G401 (cell line): ENCODE measurements around the gene THY1. TPM values are rescaled to one million over a fixed set of nuclear protein-coding genes. Genes with fewer than 3 reads are reported as not detected.
"Not testable (repeated sequence)": the region's sequence is repeated elsewhere in the genome, so short reads cannot be mapped to it uniquely, and the experiment has no call there.

Experiments used
- DNase-seq: peaks from one replicate; pipeline ENCODE4 v3.0.0-alpha.2; 2015; ENCODE audit warnings: low spot score
- in situ Hi-C: cut with HindIII; loops from 2 replicates; pipeline ENCODE4 v1.10.0; 2016; ENCODE audit warnings: low sequenced_read_pairs, mixed read lengths
- total RNA-seq: library from RNA; depleted of rRNA; stranded (reverse); fragments of >200 nt; shearing (Covaris generic); gene quantifications from 2 replicates; pipeline ENCODE4 v1.2.3, GENCODE V29; 2014; rRNA removed

The THY1 gene
- total RNA-seq, result 30.5 and 57.4 TPM in 2 replicates

GRCh38 chr11:119422809-119423508 is at the start of gene THY1:
TSS of gene THY1 (minus strand) at chr11:119423172. CDS start at chr11:119420905, 2,267 bp downstream.
- in situ Hi-C loops, result no loop called here
- DNase-seq, result peak; percentile 89

- DNase-seq, result no peak
- in situ Hi-C loops, result loop anchor here (10.0 kb wide), 1 partner anchor 98 kb away; no protein-coding TSS in a partner anchor
Observed at GRCh38 chr11:119472186-119472855, 49.3 kb upstream of the THY1 start.

GRCh38 chr11:119471329-119471728 is 48.4 kb upstream of the THY1 start:
- DNase-seq, result no peak
- in situ Hi-C loops, result loop anchor here (10.0 kb wide), 1 partner anchor 97 kb away; no protein-coding TSS in a partner anchor

- in situ Hi-C loops, result loop anchor here (10.0 kb wide), 1 partner anchor 96 kb away; no protein-coding TSS in a partner anchor
Observed at GRCh38 chr11:119470317-119471291, 47.6 kb upstream of the THY1 start.

GRCh38 chr11:119469506-119469905 is 46.5 kb upstream of the THY1 start:
- in situ Hi-C loops, result no loop called here
- no peak for DNase-seq

More at GRCh38 chr11:119470317-119471291, 47.6 kb upstream of the THY1 start:
- no peak for DNase-seq

- no peak for DNase-seq
Observed at GRCh38 chr11:119468511-119468910, 45.5 kb upstream of the THY1 start.

GRCh38 chr11:119461229-119461963 is 38.4 kb upstream of the THY1 start:
- no peak for DNase-seq
- in situ Hi-C loops, result no loop called here

More at GRCh38 chr11:119468511-119468910, 45.5 kb upstream of the THY1 start:
- in situ Hi-C loops, result no loop called here

- no peak for DNase-seq
Observed at GRCh38 chr11:119460582-119460981, 37.6 kb upstream of the THY1 start.

GRCh38 chr11:119460097-119460496 is 37.1 kb upstream of the THY1 start:
- no peak for DNase-seq
- in situ Hi-C loops, result no loop called here

More at GRCh38 chr11:119460582-119460981, 37.6 kb upstream of the THY1 start:
- in situ Hi-C loops, result no loop called here

GRCh38 chr11:119459293-119459976 is 36.5 kb upstream of the THY1 start:
- in situ Hi-C loops, result no loop called here
- no peak for DNase-seq

GRCh38 chr11:119455708-119456107 is 32.7 kb upstream of the THY1 start:
- in situ Hi-C loops, DNase-seq: not testable (repeated sequence)

GRCh38 chr11:119455241-119455640 is 32.3 kb upstream of the THY1 start:
- DNase-seq, in situ Hi-C loops: not testable (repeated sequence)

- DNase-seq, result no peak
- in situ Hi-C loops, result no loop called here
Observed at GRCh38 chr11:119453881-119454280, 30.9 kb upstream of the THY1 start.

- in situ Hi-C loops, result no loop called here
- no peak for DNase-seq
Observed at GRCh38 chr11:119450590-119451326, 27.8 kb upstream of the THY1 start.

- in situ Hi-C loops, result no loop called here
- DNase-seq, result no peak
Observed at GRCh38 chr11:119449498-119449897, 26.5 kb upstream of the THY1 start.

- in situ Hi-C loops, result no loop called here
- no peak for DNase-seq
Observed at GRCh38 chr11:119448380-119448779, 25.4 kb upstream of the THY1 start.

- DNase-seq, result no peak
Observed at GRCh38 chr11:119447664-119448242, 24.8 kb upstream of the THY1 start.

More at GRCh38 chr11:119447664-119448242, 24.8 kb upstream of the THY1 start:
- in situ Hi-C loops, result no loop called here
